ENCODE data around the gene SLC41A1.

GRCh38 chr1:205800981-205801703 lies 11.9 kb downstream of the SLC41A1 start:
- TF ChIP-seq EZH2 (IDR thresholded peaks at IDR 0.05) (no peak), POLR2AphosphoS5 (IDR thresholded peaks at IDR 0.05; ENCODE audit: borderline replicate concordance, low read depth, low read length) (no peak)

All from SK-N-MC (cell line).